Astrocyte of the spinal cord (primary cell): ENCODE measurements around the gene TMEM240.
"Not testable (repeated sequence)": the region's sequence is repeated elsewhere in the genome, so short reads cannot be mapped to it uniquely, and the experiment has no call there.

Experiments
- DNase-seq: peaks from one replicate; pipeline ENCODE4 v3.0.0; 2011; ENCODE audit warnings: low read depth, low spot score
- H3K4me3 ChIP-seq: 2 replicates; pipeline ENCODE4 v1.5.1; 2011; ENCODE audit warnings: low read depth, mild to moderate bottlenecking, low read length, moderate library complexity
- CTCF ChIP-seq: IDR thresholded peaks from 2 replicates; pipeline ENCODE4 v1.5.1; 2012; ENCODE audit warnings: low read depth, mild to moderate bottlenecking, low read length, inconsistent platforms
- in situ Hi-C: cut with HindIII; loops from 2 replicates; pipeline ENCODE4 v1.10.0; 2017; ENCODE audit warnings: low sequenced_read_pairs

The TMEM240 gene

GRCh38 chr1:1517973-1518620, 22.3 kb downstream of the TMEM240 start:
- in situ Hi-C loops, result no loop called here
- H3K4me3 ChIP-seq, result no peak overlapping the region
- no peak for DNase-seq
- no peak for TF ChIP-seq CTCF

- H3K4me3 ChIP-seq, DNase-seq, in situ Hi-C loops: not testable (repeated sequence)
These were observed 23.5 kb downstream of the TMEM240 start for GRCh38 chr1:1516923-1517322.

GRCh38 chr1:1514376-1514775, 26.0 kb downstream of the TMEM240 start:
- in situ Hi-C loops, H3K4me3 ChIP-seq, DNase-seq: not testable (repeated sequence)

GRCh38 chr1:1513675-1514074, 26.7 kb downstream of the TMEM240 start:
- H3K4me3 ChIP-seq, DNase-seq, in situ Hi-C loops: not testable (repeated sequence)

- in situ Hi-C loops, DNase-seq: not testable (repeated sequence)
- H3K4me3 ChIP-seq, result peak overlapping the region; percentile 87
These were observed 28.0 kb downstream of the TMEM240 start for GRCh38 chr1:1512425-1512824.

- H3K4me3 ChIP-seq, result peak within 1 kb of the TSS; percentile 87
- in situ Hi-C loops, result no loop called here
These were observed 28.7 kb downstream of the TMEM240 start, which contains the start of gene ATAD3A for GRCh38 chr1:1511533-1512285. Gene ATAD3A (plus strand): TSS chr1:1512162. CDS start chr1:1512269, 107 bp downstream.

GRCh38 chr1:1510912-1511532, 29.4 kb downstream of the TMEM240 start:
- in situ Hi-C loops, result no loop called here
- H3K4me3 ChIP-seq, result peak overlapping the region; percentile 87
- DNase-seq, result peak; percentile 14
- no peak for TF ChIP-seq CTCF

More at GRCh38 chr1:1511533-1512285, 28.7 kb downstream of the TMEM240 start, which contains the start of gene ATAD3A:
- peak; percentile 99 for DNase-seq
- TF ChIP-seq CTCF, result no peak

GRCh38 chr1:1509465-1509850, 31.0 kb downstream of the TMEM240 start:
- DNase-seq, in situ Hi-C loops, H3K4me3 ChIP-seq: not testable (repeated sequence)

GRCh38 chr1:1508775-1509464, 31.5 kb downstream of the TMEM240 start:
- not testable (repeated sequence) for H3K4me3 ChIP-seq

More at GRCh38 chr1:1508775-1509464, 31.5 kb downstream of the TMEM240 start:
- DNase-seq, in situ Hi-C loops: not testable (repeated sequence)
